GM19239 (cell line): ENCODE measurements around the gene MPV17L2.

Experiments
- DNase-seq: peaks from one replicate; pipeline ENCODE4 v3.0.0; 2011; ENCODE audit warnings: low spot score; ENCODE audit not compliant: insufficient read length
- FAIRE-seq: peaks from 2 replicates; lab custom pipeline; 2011; peaks lifted over from hg19 to GRCh38; lab: Jason Lieb, UNC

Gene MPV17L2

GRCh38 chr19:18159810-18160209 lies 33.2 kb upstream of the MPV17L2 start:
- FAIRE-seq (no peak), DNase-seq (no peak)

- no peak for DNase-seq
- no peak for FAIRE-seq
Measured at GRCh38 chr19:18160493-18160970, 32.5 kb upstream of the MPV17L2 start.

GRCh38 chr19:18160971-18161635 lies 31.9 kb upstream of the MPV17L2 start:
- DNase-seq: peak; percentile 96

GRCh38 chr19:18161636-18162002 lies 31.4 kb upstream of the MPV17L2 start:
- DNase-seq (no peak), FAIRE-seq (no peak)

More at GRCh38 chr19:18160971-18161635, 31.9 kb upstream of the MPV17L2 start:
- peak; percentile 70 for FAIRE-seq

GRCh38 chr19:18164072-18164471 lies 28.9 kb upstream of the MPV17L2 start:
- FAIRE-seq: no peak

GRCh38 chr19:18165794-18166544 lies 27.0 kb upstream of the MPV17L2 start:
- DNase-seq (no peak), FAIRE-seq (no peak)

More at GRCh38 chr19:18164072-18164471, 28.9 kb upstream of the MPV17L2 start:
- no peak for DNase-seq

GRCh38 chr19:18167011-18167410 lies 26.0 kb upstream of the MPV17L2 start:
- FAIRE-seq: no peak
- no peak for DNase-seq

- DNase-seq: peak; percentile 95
- FAIRE-seq: peak; percentile 81
Measured at GRCh38 chr19:18167975-18168645, 24.9 kb upstream of the MPV17L2 start.

- FAIRE-seq: no peak
- DNase-seq: no peak
Measured at GRCh38 chr19:18168673-18169381, 24.2 kb upstream of the MPV17L2 start.

- no peak for DNase-seq
- FAIRE-seq: peak; percentile 95
Measured at GRCh38 chr19:18170714-18171255, 22.2 kb upstream of the MPV17L2 start.

- FAIRE-seq: peak; percentile 74
Measured at GRCh38 chr19:18171605-18172327, 21.3 kb upstream of the MPV17L2 start.

GRCh38 chr19:18172331-18173053 lies 20.5 kb upstream of the MPV17L2 start:
- DNase-seq (no peak), FAIRE-seq (peak; percentile 74)

More at GRCh38 chr19:18171605-18172327, 21.3 kb upstream of the MPV17L2 start:
- no peak for DNase-seq

- FAIRE-seq (no peak), DNase-seq (no peak)
Measured at GRCh38 chr19:18173054-18173571, 19.9 kb upstream of the MPV17L2 start.

GRCh38 chr19:18173572-18174288 lies 19.3 kb upstream of the MPV17L2 start, which contains the start of gene IFI30:
TSS of gene IFI30 (plus strand) at chr19:18173813. CDS start at chr19:18173842, 29 bp downstream.
- DNase-seq: peak; percentile 78
- FAIRE-seq: peak; percentile 93

GRCh38 chr19:18174983-18175382 lies 18.0 kb upstream of the MPV17L2 start:
- DNase-seq (no peak), FAIRE-seq (no peak)

GRCh38 chr19:18176367-18177310 lies 16.4 kb upstream of the MPV17L2 start:
- DNase-seq (no peak), FAIRE-seq (no peak)

- DNase-seq (no peak), FAIRE-seq (no peak)
Measured at GRCh38 chr19:18179957-18180356, 13.1 kb upstream of the MPV17L2 start.
